HG03175 (cell line): ENCODE measurements around the gene PPARGC1A.

Experiments used
- ATAC-seq: cut with Tn5 transposase; IDR thresholded peaks from one replicate; pipeline ENCODE4 v1.9.1; 2021; ENCODE audit warnings: mild to moderate bottlenecking, moderate library complexity; ENCODE audit not compliant: unreplicated experiment

The PPARGC1A gene

GRCh38 chr4:23911675-23912455, 22.0 kb upstream of the PPARGC1A start:
- ATAC-seq: peak; percentile 90

GRCh38 chr4:23909671-23910070, 19.8 kb upstream of the PPARGC1A start:
- ATAC-seq: no peak

GRCh38 chr4:23906839-23907238, 17.0 kb upstream of the PPARGC1A start:
- ATAC-seq: no peak

GRCh38 chr4:23904639-23905071, 14.8 kb upstream of the PPARGC1A start:
- ATAC-seq: no peak

- ATAC-seq: no peak
Observed at GRCh38 chr4:23903859-23904438, 14.1 kb upstream of the PPARGC1A start.

- ATAC-seq: no peak
Observed at GRCh38 chr4:23902222-23902804, 12.5 kb upstream of the PPARGC1A start.

GRCh38 chr4:23900636-23901035, 10.8 kb upstream of the PPARGC1A start:
- ATAC-seq: no peak

GRCh38 chr4:23899565-23899964, 9.7 kb upstream of the PPARGC1A start:
- no peak for ATAC-seq

- no peak for ATAC-seq
Observed at GRCh38 chr4:23897564-23898109, 7.8 kb upstream of the PPARGC1A start.

- no peak for ATAC-seq
Observed at GRCh38 chr4:23894021-23894420, 4.2 kb upstream of the PPARGC1A start.

- ATAC-seq: no peak
Observed at GRCh38 chr4:23891064-23891421, 1.2 kb upstream of the PPARGC1A start.

GRCh38 chr4:23890369-23891063, 669 bp upstream of the PPARGC1A start:
- no peak for ATAC-seq

- no peak for ATAC-seq
Observed at GRCh38 chr4:23889391-23889790, 456 bp downstream of the PPARGC1A start.

- no peak for ATAC-seq
Observed at GRCh38 chr4:23888421-23889319, 1.2 kb downstream of the PPARGC1A start.

GRCh38 chr4:23887989-23888388, 1.9 kb downstream of the PPARGC1A start:
- ATAC-seq: no peak

GRCh38 chr4:23887173-23887572, 2.7 kb downstream of the PPARGC1A start:
- ATAC-seq: no peak

- no peak for ATAC-seq
Observed at GRCh38 chr4:23885943-23886590, 3.8 kb downstream of the PPARGC1A start.

- no peak for ATAC-seq
Observed at GRCh38 chr4:23884741-23885140, 5.1 kb downstream of the PPARGC1A start.

- ATAC-seq: no peak
Observed at GRCh38 chr4:23884261-23884660, 5.6 kb downstream of the PPARGC1A start.

GRCh38 chr4:23882976-23883531, 6.8 kb downstream of the PPARGC1A start:
- ATAC-seq: no peak
